HG03565 (cell line): Measurements from ENCODE around the gene COL8A1.

Experiments used
- ATAC-seq: cut with Tn5 transposase; IDR thresholded peaks from one replicate; pipeline ENCODE4 v1.9.1; 2021; ENCODE audit warnings: mild to moderate bottlenecking, moderate library complexity; ENCODE audit not compliant: unreplicated experiment

COL8A1 gene

DNA sequence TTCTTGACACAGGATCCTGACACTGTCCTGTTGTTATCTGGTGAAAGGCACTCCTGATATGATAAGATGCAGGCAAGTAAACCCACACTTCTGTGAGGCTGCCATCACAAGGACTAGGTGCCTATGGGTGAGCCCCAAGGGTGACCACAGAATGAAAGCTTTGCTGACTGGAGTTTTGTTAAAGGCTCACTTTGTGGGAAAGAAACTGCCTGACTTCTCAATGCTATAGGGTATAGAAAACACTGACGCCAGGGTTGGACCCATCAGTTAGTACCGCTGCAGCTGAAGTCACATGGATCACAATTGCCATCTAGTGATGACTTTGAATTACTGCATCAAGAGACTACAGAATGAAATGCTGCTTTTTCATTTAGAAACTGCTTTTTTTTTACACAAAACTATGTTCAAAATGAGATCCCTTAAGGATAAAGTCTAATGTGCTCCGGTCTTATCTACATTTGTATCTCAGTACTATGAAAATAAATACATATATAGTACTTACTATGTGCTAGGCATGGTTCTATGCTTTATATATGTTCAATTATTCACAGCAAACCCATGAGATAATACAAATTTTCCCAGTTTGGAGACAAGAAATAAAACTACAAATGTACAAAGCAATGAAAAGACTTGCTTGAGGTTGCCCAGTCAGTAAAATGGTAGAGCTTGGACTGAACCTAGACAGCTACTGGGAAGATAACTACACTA, 115.0 kb downstream of the COL8A1 start:
- ATAC-seq: peak; percentile 89

GRCh38 chr3:99755831-99756230, 117.4 kb downstream of the COL8A1 start:
- no peak for ATAC-seq

GRCh38 chr3:99757966-99758365, 119.6 kb downstream of the COL8A1 start:
- ATAC-seq: no peak

DNA sequence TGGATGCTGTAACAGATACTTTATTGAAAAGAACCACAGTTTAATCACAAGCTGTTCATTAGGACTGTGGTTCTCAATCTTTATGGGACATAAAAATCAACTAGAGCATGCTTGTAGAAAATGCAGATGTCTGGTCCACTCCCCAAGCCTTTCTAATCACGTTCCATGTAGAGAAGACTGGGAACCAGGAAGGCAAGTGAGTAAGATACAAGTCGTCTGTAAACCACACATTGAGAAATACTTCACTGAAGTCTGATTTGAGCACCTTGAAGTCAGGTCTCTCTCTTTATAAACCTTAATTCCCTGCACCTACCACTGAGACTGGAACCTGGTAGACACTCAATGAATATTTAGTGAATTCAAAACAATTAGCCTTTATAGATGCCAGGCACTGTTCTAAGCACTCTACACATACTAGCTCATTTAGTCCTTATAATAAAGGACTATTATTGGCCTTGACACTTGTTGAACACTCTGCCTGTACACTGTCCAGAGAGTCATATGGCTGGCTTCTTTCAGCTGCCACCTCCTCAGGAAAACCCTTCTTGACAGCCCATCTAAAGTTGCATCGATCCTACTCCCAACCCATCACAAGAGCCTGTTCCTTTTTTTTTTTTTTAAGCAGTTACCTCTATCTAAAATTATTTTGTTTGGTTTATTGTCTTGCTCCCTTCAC, 120.2 kb downstream of the COL8A1 start:
- no peak for ATAC-seq

DNA sequence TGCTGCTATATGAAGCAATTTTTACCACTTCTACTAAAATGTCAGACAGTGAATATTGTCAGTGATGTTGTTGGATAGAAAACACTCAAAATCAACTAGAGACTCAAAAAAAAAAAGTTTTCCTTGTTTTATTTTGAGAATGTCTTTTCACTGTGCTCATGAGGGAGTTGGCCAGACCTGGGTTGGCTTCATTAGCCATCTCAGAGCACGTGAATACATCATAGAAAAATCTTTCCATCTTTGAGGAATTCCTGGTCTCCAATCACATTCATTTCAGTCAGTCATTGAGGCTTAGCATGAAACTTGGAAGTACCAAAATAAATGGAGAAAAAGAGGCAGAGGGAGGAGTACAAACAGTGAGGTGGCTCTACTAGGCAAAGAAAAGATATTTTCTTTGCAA, 121.6 kb downstream of the COL8A1 start:
- no peak for ATAC-seq

- no peak for ATAC-seq
These were observed 122.2 kb downstream of the COL8A1 start for GRCh38 chr3:99760629-99761028.

- no peak for ATAC-seq
These were observed 123.2 kb downstream of the COL8A1 start for GRCh38 chr3:99761415-99762165.

DNA sequence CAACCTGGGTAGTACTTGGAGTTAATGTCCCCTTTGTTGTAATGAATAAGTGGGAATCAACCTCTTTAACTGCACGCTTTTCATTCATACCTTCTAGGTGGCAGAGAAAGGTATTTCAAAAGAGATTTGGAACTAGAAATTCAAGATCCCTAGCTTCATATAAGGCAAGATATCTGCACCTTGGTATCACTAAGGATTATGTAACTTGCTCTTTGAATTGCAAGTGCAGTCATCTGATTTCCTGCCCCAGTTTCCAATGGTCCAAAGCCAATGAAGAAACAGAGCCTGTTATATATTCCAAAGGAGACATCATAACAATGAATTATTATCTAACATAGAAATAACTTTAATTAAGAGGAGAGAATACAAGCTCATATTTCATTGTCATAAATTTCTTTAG, 124.5 kb downstream of the COL8A1 start:
- no peak for ATAC-seq

DNA sequence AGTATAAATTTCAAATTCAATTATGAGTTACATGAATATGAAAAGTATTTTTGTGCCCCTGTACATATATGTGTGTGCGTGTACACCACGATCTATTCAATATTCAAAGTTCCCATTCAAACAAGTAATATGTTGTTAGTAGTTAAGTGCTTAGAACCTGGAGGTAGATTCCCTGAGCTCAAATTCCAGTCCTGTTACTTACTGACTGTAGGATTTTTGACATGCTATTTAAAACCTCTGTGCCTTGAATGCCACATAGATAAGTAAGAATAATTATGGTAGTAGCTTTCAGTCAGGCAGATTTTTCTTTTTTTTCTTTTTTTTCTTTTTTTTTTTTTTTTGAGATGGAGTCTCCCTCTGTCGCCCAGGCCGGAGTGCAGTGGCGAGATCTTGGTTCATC, 126.0 kb downstream of the COL8A1 start:
- ATAC-seq: no peak

DNA sequence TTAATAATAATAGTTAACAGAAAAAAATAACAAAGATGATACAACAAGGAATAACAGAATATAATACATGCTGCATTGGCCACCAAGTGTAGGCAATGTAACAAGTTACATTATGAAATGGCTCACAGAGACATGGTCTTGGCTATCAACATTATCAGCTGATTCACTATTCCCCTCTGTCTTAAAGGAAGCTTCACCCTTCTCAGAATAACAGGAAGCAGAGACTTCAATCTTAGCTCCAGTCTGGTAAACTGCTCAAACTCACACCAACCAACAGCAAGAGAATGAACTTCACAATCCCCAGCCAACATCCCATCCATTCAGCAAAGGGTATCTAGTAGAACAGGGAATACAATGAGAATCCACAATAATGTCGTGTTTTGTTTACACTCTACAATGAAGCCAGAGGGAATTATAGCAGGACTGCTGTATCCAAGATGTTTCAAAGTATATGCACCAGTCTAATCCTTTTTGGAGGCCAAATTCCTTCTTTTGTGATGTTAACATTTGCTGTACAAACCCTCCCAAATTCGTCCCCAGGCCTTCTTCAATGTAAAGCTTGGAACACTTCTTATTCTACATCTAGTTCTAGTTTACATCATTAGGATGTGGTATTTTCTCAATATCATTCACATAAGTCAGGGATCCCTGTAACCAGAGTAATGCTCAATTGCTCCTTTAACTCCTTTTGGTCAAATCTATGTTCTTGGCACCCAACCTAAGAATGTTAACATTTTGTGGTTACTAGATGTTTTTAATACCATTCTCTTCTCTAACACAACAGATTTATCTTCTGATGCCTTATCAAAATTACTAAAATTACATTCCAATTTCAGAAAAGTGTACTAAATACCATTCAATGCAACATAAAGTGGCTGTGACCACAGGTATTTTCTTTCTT, 126.9 kb downstream of the COL8A1 start:
- no peak for ATAC-seq

- no peak for ATAC-seq
These were observed 128.9 kb downstream of the COL8A1 start for GRCh38 chr3:99767291-99767690.

- ATAC-seq: no peak
These were observed 129.7 kb downstream of the COL8A1 start for GRCh38 chr3:99768126-99768525.

GRCh38 chr3:99768808-99769501, 130.6 kb downstream of the COL8A1 start:
- ATAC-seq: no peak

GRCh38 chr3:99772171-99772570, 133.8 kb downstream of the COL8A1 start:
- no peak for ATAC-seq

GRCh38 chr3:99772671-99773070, 134.3 kb downstream of the COL8A1 start:
- no peak for ATAC-seq

DNA sequence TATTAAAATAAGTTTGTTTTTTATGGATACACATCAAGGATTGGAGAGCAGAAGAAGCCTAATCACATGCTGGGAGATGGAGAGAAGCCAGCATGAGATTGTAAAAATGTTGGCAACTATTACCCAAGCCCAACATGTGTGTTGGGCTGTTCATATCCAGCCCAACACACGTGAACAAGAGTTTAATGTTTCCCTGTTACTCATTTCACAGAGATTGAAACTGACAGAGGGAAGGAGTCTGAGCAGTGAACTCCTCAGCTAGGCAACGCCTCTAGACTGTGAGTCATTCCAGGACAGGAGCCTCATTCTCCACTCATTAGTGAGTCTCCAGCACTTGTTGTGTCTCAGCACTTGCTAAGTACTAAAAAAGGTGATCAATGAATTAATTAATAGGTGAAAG, 136.1 kb downstream of the COL8A1 start:
- peak; percentile 99 for ATAC-seq

DNA sequence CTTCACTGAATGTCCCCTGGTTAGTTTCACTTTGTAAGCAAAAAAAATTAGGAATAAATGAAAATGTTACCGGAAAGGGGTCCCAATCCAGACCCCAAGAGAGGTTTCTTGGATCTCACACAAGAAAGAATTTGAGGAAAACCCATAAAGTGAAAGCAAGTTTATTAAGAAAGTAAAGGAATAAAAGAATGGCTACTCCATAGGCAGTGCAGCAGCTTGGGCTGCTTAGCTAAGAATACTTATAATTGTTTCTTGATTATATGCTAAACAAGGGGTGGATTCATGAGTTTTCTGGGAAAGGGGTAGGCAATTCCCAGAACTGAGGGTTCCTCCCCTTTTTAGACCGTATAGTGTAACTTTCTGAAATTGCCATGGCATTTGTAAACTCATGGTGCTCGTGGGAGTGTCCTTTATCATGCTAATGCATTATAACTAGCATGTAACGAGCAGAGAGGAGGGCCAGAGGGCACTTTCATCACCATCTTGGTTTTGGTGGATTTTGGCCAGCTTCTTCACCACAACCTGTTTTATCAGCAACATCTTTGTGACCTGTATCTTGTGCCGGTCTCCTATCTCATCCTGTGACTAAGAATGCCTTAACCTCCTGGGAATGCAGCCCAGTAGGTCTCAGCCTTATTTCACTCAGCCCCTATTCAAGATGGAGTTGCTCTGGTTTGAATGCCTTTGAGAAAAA, 138.3 kb downstream of the COL8A1 start:
- no peak for ATAC-seq

- ATAC-seq: no peak
These were observed 138.8 kb downstream of the COL8A1 start for GRCh38 chr3:99777210-99777549.

DNA sequence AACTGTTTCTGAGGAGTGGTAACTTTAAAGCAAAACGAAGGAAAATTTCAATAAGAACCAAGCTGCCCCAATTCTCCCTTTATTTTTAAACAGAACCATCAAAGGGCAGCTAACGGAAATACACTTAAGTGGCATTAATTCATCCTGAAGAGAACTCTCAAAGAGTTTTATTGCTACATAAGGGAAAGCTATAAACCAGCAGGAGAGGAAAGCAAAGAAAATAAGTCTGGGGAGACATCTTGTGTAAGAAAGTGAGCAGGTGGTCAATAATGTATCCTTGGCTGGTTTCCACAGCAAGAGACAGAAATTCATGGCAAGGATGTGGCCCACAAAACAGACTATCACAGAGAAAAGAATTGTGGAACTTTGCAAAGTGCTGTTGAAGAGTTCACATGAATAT, 139.3 kb downstream of the COL8A1 start:
- ATAC-seq: no peak

DNA sequence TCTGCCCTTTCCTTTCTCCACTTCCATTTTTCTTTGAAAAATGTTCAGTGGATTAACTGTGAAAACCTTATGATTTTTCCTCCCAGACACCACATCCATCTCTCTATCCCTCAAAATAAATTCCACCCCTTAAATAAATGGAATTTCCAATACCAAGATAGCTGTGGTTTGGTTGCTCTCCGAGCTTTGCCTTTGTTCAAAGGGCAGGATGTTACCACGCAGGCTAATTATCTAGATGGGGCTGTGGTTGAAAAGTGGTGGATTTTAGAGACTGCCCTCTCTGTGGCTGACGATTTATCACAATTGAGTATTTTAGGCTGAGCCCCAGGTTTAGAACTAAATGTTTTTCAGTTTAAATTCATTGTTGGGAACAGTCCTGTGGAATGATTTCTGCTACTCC, 142.4 kb downstream of the COL8A1 start:
- ATAC-seq: no peak
